Left lobe of liver (tissue), 2 donors: Measurements from ENCODE around the gene CBX2. TPM values are rescaled to one million over a fixed set of nuclear protein-coding genes. Genes with fewer than 3 reads are reported as not detected.
A peak's percentile ranks its signal among the peaks of the same experiment; 100 is the strongest.

ENCODE experiments used
- ATAC-seq: fragments of 200-7000 bp; cut with Tn5 transposase; one replicate; pipeline ENCODE4 v1.9.1; 2020; ENCODE audit warnings: mild to moderate bottlenecking, moderate library complexity
- DNase-seq: peaks from one replicate; pipeline ENCODE4 v3.0.0-alpha.2; 2020; ENCODE audit warnings: low spot score
- total RNA-seq: library from RNA; stranded (reverse); gene quantifications from one replicate; pipeline ENCODE4 v1.2.1, GENCODE V29; 2021
- donor health status: DM: no; HTN: no; CAD: no; lungs with moderate emphysema.
- donor health status: DM: no; HTN: yes; CAD: no.

The CBX2 gene
- total RNA-seq, 1 donor from 2014 or later: 0.75 TPM

DNA sequence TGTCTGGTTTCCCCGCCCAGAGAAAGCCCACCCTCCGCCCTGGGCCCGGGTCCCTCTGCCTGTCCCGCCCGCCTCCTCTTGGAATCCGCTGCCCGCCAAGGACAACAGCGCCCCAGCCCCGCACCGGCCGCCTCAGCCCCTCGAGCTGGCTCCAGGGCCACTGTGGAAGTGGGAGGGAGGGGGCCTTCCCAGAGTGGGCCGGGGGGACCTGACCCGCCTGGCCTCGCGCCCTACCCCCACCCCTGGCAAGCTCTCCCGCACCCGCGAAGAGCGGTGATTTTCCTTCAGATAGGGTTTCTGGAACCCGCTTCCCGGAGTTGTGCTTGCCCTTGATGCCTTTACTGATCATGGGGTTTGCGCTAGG lies 21.2 kb downstream of the CBX2 start:
- DNase-seq (no peak), ATAC-seq (no peak)

DNA sequence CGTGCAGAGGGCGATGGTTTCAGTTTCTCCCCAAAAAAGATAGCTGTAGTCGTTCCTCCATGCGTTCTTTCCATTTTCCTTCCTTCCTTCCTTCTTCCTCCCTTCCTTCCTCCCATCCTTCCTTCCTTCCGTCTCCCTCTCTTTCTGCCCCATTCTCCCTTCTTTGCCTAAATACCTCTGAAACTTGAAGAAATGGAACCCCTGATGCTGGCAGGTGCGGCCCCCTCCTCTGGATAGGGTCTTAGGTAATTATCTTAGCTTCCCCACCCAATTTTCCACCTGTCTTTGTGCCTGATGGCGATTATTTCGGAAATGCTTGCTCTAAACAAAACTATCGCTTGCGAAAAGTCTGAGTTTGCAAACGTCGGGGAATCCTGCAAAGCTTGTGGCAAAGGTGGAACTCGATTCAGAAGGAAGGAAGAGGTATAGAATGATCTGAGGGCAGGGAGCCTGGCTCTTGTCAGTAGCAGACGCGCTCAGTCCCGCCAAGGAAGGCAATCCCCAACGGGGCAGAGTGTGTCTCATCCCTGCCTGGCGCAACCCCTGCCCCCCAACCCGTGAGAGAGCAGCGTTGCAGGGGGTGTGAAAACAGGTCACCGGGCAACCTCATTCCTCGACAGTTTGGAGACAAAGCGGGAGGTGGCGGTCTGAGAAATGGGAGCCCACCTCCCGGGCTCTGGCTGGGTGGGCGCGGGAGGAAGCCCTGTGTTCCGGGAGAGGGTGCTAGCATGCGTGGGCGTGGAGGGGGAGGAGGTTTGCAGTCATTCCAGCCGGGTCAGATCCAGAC lies 21.8 kb downstream of the CBX2 start:
- DNase-seq: no peak
- ATAC-seq: no peak

DNA sequence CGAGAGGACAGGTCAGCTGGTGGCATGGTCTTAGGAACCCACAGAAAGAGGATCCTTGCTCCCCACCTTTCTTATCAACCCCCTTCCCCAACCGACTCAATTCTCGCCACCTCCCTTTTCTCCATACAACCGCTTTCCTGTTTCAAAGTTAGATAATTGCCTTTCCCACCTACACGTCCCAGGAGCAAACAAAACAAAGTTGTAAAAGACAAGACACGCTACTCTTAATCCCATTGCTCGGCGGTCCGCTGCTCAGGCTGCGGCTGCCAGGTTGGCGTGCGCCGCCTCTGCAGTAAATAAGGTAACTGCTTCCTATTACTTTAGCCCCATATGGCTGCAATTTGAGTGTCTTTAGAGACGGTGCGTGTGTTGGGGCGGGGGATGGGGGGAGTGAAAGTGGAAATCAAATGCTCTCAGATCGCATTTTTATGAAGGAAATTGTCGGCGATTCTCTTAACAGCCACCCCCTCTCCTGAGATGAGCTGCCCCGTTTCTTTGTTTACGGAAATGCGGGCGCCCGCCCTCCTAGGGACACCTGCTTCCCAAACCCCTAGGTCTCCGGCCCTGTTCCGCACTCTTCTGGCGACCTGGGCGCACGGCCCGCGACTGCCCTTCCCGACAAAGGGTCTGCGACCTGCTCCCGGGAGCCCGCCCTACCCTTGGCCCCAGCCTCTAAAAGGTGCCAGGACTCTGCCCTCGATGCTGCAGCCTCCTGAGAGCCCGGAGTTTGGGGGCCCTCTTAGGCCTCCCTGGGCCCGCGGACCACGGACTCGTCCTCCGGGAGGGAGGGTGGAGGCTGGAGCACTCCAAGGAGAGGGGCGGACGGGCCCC lies 22.6 kb downstream of the CBX2 start:
- ATAC-seq (peak; percentile 18), DNase-seq (no peak)

DNA sequence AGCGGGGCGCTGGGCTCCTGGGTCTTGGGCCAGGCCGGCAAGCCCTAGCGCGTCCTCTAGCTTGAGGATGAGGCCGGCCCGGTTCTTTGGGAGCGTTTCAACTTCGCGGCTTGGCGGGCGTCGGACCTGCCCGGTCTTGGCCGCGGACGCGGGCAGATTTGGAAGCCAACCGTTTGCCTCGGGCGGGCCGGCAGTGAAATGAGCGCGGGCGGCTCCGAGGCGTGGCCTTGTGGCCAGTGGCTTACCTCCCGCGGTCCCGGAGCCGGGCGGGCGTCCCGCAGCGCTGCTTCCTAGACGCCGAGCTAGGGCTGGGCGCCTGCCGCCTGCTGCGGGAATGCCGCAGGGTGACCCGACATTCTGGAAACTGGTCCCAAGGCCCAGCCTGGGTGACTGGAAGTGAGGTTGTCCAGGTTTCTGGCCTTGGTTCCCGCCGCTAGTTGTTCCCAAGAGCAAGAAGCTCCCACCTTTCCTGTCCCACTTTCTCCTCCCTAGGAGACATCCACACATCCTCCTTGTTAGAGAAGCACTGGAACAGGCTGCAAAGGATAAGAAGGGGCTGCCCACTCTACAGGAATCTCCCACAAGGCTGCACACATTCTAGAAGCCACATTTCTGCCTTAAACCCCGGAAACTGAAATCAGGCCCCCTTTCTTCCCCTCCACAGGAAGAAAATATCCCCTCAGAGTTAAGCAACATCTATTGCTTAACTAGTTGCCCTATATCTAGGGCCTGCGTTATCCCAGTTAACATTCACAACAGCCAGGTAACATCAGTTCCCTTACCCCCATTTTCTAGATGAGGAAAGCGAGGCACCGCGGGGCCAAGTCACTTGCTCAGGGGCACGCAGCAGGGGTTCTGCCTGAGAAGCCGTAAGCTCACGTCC lies 23.4 kb downstream of the CBX2 start:
- peak; percentile 69 for DNase-seq
- ATAC-seq: peak; percentile 24

DNA sequence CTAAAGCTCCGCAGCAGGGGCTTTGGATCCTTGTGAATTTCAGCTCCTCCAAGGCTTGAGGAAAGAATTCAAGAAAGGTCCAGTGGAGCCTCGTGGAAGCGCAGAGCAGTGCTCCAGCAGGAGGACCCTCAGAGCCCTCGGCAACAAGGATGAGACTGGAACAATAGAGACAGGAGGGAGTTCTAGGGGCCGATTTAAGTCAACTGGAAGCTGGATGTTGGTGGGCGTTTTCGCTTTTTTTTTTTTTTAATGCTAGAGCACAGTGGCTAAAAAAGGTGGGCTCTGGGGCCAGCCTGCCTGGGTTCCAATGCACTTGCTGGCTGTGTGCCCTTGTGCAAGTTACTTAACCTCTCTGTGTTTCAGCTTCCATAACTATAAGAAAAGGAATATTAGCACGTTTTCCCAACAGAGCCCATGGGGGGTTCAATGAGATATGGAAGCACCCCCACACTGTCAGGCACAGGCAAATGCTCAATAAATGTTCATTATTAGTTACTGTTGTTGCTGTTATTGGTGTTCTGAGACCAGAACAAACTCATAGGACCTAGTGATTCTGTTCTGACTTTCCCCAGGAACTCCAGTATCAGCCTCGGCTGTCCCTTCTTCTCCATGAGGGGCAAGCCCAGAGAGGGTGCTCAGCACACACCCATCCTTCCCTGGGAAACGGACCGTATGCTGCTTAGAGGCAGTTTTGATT lies 24.2 kb downstream of the CBX2 start:
- ATAC-seq (no peak), DNase-seq (no peak)

DNA sequence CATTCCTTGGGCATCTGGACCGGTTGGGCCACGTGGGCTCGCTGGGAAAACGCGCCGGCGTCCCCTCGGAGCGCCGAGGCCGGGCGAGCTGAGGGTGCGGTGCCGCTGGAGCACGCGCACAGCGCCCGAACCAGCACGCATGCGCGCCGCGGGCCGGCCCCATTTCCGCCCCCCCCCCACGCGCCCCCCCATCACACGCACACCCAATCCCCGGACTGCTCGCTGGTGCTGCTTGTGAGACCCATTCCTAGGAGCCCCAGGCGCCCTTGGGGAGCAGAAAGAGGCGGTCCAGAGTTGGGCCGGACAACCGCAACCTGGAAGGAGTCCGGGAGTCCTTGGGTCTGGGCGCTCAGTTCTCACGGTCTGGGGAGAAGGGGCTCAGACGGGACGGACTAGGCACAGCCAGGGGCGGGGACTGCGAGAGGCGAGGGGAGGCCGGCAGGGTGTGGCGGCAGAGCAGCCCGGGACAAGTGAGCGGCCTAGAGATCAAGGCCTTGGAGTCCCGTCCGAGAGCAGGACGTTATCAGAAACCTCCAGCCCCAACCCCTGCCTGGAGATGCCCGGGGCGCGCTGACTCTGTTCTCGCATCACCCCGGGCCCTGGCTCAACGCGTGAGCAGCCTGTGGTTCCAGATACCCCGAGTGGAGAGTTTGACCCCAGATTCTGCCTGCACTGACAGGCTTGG lies 24.9 kb downstream of the CBX2 start:
- ATAC-seq: no peak
- no peak for DNase-seq

DNA sequence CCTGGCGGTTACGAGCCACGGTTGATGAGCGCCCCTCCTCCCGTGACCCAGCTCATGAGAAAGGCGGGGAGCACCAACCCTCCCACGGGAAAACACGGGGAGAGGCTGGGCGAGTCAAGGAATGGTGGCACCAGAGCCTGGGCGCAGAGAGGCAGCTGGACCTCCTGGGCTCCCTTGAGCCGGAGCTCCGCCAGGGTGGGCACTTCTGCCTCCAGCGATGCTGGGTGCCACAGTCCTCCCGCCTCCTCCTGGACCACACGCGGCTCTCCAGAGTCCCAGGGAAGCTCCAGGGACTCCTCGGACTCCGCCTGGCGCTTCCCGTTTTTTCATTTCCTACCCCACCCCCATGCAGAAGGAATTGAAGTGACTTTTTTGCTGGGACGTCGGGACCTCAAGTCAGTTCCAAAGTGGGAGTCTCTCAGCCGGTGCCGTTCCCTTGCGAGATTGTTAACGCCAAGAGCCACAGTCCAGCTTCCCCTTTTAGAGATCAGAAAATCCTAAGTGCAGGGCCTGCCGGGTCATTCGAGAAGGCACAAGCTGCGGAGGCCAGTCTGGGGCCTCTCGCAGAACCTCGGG lies 25.6 kb downstream of the CBX2 start:
- ATAC-seq (no peak), DNase-seq (no peak)

DNA sequence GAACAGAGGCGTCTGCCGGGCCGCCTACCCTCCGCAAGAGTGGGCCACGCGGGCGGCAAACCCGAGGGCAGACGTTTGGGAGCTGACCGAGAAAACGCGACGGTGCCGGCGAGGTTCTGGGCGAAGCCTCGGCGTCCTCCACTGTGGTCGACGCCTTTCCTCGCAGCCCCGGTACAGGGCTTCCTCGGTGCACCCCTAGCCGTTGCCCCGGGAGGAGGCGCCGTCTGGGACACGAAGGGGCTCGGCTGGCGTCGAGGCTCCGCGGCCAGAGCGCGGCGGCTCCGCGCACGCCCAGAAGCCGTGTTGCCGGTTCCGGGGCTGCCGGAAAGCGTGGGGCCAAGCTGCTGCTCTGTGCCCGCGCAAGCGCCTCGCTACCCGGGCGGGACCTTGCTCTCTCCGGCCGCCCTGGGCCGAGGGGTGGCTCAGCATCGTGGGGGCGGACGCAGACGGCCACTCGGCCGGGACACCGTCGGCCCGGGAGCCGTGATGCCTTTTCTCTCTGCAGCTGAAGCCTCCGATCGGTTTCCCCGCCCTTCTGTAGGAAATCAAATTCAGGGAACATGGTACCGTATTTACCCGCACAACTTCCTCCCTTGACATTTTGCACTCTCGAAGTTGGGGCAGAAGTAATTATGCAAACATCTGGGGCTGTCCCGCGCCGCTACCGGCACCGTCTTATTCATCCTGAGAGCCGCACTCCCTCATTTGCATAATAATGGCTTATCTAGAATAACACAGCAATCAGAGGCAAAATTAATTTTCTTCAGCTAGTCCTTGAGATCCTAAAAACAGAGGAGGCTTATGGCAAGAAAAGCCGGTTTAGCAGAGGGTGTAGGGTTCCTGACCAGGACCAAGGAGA lies 26.3 kb downstream of the CBX2 start:
- no peak for DNase-seq
- ATAC-seq: peak; percentile 4

DNA sequence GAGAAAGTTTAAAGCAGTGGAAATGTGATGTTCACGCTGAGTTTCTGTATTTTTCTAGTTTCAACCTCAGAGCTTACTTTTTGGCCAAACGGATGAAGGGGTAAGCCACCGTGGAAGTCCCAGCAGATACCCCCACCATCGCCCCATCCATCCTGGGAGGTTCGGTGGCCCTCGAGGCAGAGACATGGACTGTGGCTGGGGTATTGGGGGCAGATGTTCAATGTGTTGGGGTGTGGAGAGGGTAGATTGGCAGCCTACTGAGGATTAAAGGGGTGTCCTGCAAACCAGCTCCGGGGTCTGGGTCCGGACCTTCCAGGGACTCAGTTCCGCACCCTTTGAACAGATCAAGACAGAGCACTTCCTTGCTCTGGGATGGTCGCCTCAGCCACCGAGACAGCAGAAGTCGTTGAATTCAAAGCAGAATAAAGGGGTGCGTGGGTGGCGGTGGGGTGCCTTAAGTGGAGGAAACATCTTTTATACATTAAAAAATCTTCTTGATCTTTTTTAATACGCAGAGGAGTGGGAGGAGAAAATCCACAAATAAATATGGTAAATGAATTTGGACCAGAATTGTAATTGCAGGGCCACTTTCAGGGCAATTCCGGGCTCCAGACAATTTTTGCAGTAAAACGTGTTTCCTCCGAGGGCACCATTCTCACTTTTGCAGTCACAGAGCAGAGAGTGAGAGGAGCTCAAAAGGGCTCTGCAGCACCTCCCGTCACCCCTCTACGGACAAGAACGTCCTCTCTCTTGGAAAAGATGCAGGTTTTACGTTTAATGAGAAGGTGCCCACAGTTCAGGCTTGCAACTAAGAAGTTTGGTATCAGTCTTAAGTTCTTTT lies 27.1 kb downstream of the CBX2 start:
- no peak for ATAC-seq
- DNase-seq: no peak

DNA sequence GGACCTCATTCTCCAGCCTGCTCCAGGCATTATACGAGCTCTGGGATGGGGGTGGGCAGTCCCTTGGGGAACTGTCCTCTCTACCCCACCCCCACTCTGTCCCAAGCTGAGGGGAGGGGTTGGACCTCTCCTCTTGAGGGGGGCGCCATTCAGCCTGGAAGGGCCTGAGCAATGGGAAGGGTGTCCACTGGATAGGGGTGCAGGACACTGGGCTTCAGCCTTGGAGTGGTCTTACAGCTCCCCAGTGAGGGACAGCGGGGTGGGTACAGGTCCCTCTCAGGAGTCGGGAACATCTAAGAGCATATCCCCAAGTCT lies 28.5 kb downstream of the CBX2 start:
- DNase-seq (no peak), ATAC-seq (no peak)

DNA sequence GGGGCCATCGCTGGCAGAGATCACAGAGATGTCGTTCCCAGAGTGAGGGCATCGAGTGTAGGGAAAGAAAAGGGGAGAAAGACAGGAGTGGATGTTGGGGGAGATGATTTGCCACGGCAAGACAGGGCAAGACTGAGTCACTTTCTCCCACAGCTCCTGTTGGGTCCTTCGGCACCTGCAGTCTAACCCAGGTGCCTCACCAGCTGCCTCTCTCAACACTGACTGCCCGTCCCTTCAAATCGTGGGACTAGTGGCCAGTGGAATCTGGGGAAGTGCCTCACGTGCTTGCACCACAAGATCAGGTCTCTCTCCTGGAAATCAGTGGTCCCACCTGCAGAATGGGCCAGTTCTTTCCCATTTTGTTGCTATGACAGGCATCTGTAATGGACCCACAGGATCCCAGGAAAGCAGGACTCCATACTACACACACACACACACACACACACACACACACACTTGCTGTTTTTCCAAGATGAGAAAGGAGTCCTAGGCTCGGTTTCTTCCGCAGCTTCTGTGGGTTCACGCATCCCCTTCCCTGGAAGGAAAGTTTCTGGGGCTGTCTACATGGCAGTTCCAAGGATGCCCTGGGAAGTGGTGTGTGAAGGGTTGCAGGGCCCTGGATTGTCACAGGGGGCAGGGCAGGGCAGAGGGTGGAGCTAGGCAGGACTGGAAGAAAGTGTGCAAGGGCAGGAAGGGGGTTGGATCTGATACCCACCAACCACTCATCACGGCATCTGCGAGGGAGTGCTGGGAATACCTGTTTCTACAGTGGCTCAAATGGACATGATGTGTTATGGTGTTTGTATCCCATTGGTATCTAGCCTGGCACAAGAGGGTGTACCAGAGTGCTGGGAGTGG lies 29.1 kb downstream of the CBX2 start:
- ATAC-seq (no peak), DNase-seq (no peak)

DNA sequence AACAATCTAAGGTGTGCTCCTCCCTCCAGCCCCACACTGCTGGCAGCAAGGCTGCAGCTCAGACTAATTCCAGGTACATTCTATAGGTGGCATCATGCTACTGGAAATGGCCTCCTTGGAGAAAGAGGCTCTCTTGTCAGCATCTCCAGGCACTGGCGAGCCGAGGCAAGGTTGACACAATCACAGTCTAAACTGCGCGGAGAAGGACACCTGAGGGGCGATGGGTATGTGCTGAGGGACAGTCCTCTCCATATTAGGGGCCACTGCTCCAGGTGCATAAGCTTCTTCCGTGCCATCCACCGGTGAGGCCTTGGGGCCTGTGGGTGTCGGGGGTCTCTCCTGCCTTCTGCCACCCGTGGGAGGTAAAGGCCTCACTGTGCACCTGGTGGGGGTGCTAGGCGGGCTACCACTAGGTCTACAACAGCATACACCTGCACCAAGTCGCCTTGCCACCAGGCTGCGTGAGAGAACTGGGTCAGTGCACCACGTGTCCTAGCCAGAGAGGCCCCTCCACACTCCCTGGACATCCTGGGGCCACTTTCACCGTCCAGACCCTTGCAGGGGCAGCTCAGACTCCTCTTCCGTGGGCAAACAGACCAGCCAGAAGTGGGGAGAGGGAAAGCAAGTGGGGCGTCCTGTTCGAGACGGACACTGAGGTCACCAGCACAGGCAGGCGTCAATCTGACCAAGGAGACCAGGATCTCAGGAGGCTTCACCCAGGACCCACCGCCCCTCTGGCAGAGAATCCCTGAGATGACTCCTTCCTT lies 31.0 kb downstream of the CBX2 start:
- DNase-seq (no peak), ATAC-seq (peak; percentile 85)

DNA sequence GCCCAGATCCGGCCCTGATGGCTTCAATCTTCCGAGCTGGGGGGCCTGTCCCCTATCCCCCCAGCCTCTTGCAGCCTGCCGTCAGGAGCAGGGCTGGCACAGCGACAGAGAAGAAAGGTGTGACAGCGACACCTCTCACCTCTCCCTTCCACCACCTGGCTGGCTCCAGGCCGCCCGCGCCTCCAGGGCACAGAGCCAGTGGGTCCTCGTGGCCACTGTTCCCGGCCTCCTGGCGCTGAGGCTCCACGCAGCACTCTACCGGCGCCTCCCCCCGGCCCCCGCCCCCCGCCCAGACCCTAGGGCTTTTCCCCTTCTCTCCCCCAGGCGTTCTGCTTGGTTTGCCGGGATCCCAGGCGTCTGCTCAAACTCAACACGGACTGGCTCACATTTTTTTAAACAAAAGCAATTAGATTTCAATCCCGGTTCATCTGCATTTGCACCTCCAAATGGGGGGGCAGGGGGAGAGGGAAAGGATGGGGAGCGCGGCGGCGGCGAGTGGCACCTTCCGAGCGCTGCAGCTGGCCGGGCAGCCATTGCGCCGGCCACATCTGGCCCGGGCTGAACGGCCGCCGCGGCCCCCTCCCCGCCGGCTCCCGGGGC lies 31.7 kb downstream of the CBX2 start:
- DNase-seq: no peak
- peak; percentile 32 for ATAC-seq

DNA sequence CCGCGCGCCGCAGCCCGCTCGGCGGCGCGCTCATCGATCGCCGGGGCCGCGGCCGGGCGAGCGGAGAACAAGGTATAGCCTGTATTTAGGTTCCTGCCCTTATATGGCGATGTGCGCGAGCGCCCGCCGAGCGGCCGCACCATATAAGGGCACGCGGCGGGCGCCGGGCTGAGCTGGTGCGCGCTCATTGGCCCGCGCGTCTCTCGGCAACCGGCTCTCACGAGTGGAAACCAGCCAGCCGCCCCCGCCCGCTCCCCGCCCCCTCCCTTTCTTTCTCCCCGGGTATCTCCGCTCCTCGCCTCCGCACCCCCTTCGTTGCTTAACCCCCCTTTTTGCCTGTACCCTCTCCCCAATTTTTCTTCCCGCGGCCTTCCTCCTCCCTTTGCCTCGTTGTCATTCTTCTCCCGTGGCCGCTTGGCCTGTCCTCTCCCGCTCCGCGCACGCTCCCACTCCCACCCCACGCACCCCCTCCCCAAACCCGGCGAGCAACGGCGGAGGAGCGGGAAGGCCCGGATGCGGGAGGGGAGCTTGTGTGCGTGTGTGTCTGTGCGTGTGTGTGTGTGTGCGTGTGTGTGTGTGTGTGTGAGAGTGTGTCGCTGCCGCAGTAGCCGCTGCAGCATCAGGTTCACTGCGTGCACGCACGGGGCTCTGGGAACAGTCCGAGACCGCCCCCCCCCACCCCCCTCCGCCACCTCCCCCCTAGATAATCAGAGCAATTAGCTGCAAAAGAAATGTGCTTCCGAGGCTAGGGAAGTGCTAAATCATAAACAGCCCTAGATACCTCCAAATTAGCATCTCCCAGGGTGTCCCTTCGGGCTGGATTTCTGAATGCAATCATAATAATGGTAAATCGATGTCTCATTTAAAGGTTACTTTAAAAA lies 32.4 kb downstream of the CBX2 start:
- DNase-seq: peak; percentile 64
- ATAC-seq: peak; percentile 28
